ENCODE data around the gene SLC7A8. TPM values are rescaled to one million over a fixed set of nuclear protein-coding genes. Genes with fewer than 3 reads are reported as not detected.
A peak's percentile ranks its signal among the peaks of the same experiment; 100 is the strongest.

SLC7A8 gene
- total and polyA plus RNA-seq, 2 of the 4 experiments (the other 2 are of a cell fraction) = 0.31 TPM; not detected in 1

GRCh38 chr14:23095196-23096108 lies 88.0 kb downstream of the SLC7A8 start, which contains the start of gene C14orf119:
Gene C14orf119 (plus strand): TSS chr14:23095505. CDS start chr14:23097659, 2,154 bp downstream.
- Histone ChIP-seq H3K36me3 (ENCODE audit: control insufficient read depth, insufficient read depth, low read length) (peaks cover 14% of the 10 kb centered on the region), H2BK120ac (ENCODE audit: low read depth, low read length) (peak within 1 kb of the TSS; percentile 79), H2AK5ac (ENCODE audit: low read depth, low read length) (peak within 1 kb of the TSS; percentile 94), H3K79me1 (ENCODE audit: low read depth in 1 of 2, low read length in 2 of 2) (peaks cover 17 to 64% of the 10 kb centered on the region in 2 experiments; a peak in 3 of 4 replicates), H3K14ac (replicated peaks; ENCODE audit: low read depth, low read length) (peak within 1 kb of the TSS; percentile 98), H3K23ac (ENCODE audit: low read depth, low read length) (peak within 1 kb of the TSS; percentile 95), H2AFZ (replicated peaks; ENCODE audit: low read length, poor library complexity) (peak within 1 kb of the TSS; percentile 94), H2BK20ac (ENCODE audit: low read depth, low read length) (peak within 1 kb of the TSS; percentile 49; the same call in 1 of the 2 replicates), H3K4me1 (ENCODE audit: control insufficient read depth, insufficient read depth, low read length) (peaks cover 3% of the 10 kb centered on the region; the same call in 1 of the 2 replicates), H3K27me3 (ENCODE audit: control insufficient read depth, insufficient read depth, low read length) (no peaks in the 10 kb centered on the region), H3K9me1 (ENCODE audit: insufficient read depth, low read length) (peaks cover 11% of the 10 kb centered on the region), H4K91ac (ENCODE audit: insufficient read depth, low read depth, low read length) (peak within 1 kb of the TSS; percentile 96), H4K5ac (ENCODE audit: low read depth, low read length) (peak within 1 kb of the TSS; percentile 83), H3K18ac (ENCODE audit: low read depth, low read length) (peak within 1 kb of the TSS; percentile 82), H2BK5ac (ENCODE audit: low read depth, low read length, poor library complexity, severe bottlenecking) (peak within 1 kb of the TSS; percentile 95), H3K4ac (ENCODE audit: low read depth, low read length) (peak within 1 kb of the TSS; percentile 98), H3K9me3 (ENCODE audit: control insufficient read depth, insufficient read depth, low read length) (no peaks in the 10 kb centered on the region), H3K27ac (ENCODE audit: insufficient read depth, low read length) (peak within 1 kb of the TSS; percentile 97), H4K20me1 (ENCODE audit: insufficient read depth, low read length) (peaks cover 50% of the 10 kb centered on the region; the same call in 1 of the 2 replicates), H3K9ac (ENCODE audit: low read depth, low read length) (peak within 1 kb of the TSS; percentile 97), H3K4me2 (ENCODE audit: low read depth, low read length) (peak within 1 kb of the TSS; percentile 99), H2AK9ac (replicated peaks; ENCODE audit: low read depth, low read length, poor library complexity) (peak within 1 kb of the TSS; percentile 92), H3K56ac (ENCODE audit: extremely low read depth, insufficient read depth, low read length) (peak within 1 kb of the TSS; percentile 94), H4K8ac (ENCODE audit: low read depth in 2 of 2, low read length in 2 of 2) (peak within 1 kb of the TSS; percentile 88 to 98), H2BK15ac (ENCODE audit: low read depth, low read length) (peak within 1 kb of the TSS; percentile 71; the same call in 1 of the 3 replicates), H3K4me3 (ENCODE audit: insufficient read depth, low read depth, low read length) (peak within 1 kb of the TSS; percentile 67)
- 1% methylated on average over 20 of the region's 46 CpGs; no CpG with 5 or more reads in 1 of the 2 experiments for WGBS, 2 experiments (ENCODE audit: extremely low coverage in 2 of 2, insufficient read length in 1 of 2)
- ChIA-PET POLR2A (ENCODE audit: unreplicated experiment) (interaction anchor here (0.5 to 1.2 kb wide), 11 partner anchors 15 to 221 kb away, joined by 3 to 9 read pairs (median 4); no protein-coding TSS in a partner anchor), CTCF (interaction anchor here (0.6 to 3.5 kb wide), 11 partner anchors 11 to 92 kb away, joined by 3 to 19 read pairs (median 5); no protein-coding TSS in a partner anchor)
- TF ChIP-seq USF2 (IDR thresholded peaks at IDR 0.05; ENCODE audit: low read depth, low read length) = no peak
- TF ChIP-seq FOS (IDR thresholded peaks at IDR 0.05; ENCODE audit: low read depth, low read length) = no peak
- TF ChIP-seq POLR2A (IDR thresholded peaks at IDR 0.05; ENCODE audit: low read depth, low read length) = peak; percentile 91; the same call in 1 of the 2 replicates
- TF ChIP-seq RFX5 (IDR thresholded peaks at IDR 0.05; ENCODE audit: low read depth, low read length) = no peak
- no peak for TF ChIP-seq MAFK (IDR thresholded peaks at IDR 0.05; ENCODE audit: low read depth, low read length)
- DNase-seq (peak; percentile 99), ATAC-seq (ENCODE audit: low read depth) (peak; percentile 91)
- TSS peak; percentile 46 for BruUV-seq (replicated peaks)
- dilution Hi-C loops (cut with HindIII; ENCODE audit: low sequenced_read_pairs, unreplicated experiment) = no loop called here
- in situ Hi-C loops (cut with MboI; ENCODE audit: low sequenced_read_pairs) = loop anchor here (25.0 kb wide), 1 partner anchor 1042 kb away; the partner anchor contains the start of genes EMC9, FITM1, PSME1 and PSME2
- intact Hi-C loops (cut with micrococcal nuclease) = loop anchor here (2.0 kb wide), 1 partner anchor 17 kb away; no protein-coding TSS in a partner anchor

Measured in IMR-90 (cell line).